ENCODE data around the gene PTPRCAP.

Gene PTPRCAP

DNA sequence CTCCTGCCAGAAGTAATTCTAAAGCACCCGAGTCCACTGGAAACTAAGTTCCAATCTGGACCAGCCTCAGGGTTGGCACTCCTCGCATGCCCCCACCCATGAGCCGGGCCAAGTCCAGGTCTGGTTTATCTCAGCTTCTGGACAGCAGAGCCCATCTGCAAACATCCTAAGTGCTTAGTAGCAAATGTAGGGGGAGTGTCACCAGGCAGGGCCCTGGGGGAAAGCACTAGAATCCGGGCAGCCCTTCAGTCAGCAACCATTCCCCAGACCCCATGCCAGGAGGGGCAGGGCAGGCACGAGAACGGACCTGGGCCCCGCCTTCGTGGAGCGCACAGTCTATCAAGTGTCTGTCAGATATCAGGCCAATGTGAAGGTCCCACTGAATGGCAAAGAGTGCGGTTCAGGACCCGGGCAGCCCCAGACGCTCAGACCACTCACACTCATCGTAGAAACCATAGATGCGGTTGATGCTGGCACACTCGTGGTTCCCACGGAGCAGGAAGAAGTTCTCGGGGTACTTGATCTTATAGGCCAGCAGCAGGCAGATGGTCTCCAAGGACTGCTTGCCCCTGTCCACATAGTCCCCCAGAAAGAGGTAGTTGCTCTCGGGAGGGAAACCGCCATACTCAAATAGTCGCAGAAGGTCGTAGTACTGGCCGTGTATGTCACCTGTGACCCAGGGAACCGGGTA lies 37.1 kb downstream of the PTPRCAP start:
- H3K4me3 ChIP-seq (ENCODE audit: low read length), result peak overlapping the region; percentile 82
- TF ChIP-seq, protein P1, sequence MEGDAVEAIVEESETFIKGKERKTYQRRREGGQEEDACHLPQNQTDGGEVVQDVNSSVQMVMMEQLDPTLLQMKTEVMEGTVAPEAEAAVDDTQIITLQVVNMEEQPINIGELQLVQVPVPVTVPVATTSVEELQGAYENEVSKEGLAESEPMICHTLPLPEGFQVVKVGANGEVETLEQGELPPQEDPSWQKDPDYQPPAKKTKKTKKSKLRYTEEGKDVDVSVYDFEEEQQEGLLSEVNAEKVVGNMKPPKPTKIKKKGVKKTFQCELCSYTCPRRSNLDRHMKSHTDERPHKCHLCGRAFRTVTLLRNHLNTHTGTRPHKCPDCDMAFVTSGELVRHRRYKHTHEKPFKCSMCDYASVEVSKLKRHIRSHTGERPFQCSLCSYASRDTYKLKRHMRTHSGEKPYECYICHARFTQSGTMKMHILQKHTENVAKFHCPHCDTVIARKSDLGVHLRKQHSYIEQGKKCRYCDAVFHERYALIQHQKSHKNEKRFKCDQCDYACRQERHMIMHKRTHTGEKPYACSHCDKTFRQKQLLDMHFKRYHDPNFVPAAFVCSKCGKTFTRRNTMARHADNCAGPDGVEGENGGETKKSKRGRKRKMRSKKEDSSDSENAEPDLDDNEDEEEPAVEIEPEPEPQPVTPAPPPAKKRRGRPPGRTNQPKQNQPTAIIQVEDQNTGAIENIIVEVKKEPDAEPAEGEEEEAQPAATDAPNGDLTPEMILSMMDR (IDR thresholded peaks at IDR 0.05; ENCODE audit: insufficient read depth, low read depth, low read length, missing control alignments), result no peak
- no peak for DNase-seq (ENCODE audit: low read depth)

DNA sequence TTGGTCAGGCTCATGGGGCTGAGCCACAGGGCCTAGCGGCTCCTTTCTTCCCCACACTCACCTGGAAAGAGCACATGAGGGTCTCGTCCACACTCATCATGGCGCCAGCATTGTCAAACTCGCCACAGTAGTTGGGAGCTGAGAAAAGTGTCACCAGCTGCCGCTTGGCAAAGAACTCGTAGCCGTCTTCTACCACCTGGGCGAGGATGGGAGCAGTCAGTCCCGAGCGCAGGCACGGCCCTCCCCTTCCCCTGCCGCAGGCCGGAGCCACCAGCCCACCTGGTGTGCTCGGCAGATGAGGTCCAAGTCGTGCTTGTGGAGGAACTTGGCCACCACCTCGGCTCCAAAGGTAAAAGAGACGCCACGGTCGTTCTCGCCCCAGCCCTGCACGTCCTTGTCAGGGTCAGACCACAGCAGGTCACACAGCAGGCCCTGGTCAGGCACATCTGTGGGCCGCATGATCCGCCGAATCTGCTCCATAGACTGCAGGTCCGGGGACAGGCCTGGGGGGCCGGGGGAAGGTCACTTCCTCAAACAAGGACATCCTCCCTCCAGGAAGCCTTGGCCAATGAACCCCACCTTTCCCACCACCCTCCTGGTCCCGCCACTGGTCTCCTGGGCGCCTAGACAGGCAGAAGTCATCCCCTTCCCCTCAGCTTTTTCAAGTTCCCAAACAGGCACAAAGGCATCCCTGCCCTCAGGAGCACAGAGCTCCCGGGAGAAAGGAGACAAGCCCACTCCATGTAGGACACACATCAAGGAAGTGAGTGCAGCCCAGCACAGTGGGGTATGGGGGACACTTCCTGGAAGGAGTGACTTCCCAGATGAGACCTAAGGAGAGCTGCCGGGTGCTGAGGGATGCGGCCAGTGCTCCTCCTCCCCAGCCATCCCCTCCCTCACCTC lies 38.6 kb downstream of the PTPRCAP start:
- H3K4me3 ChIP-seq (ENCODE audit: low read length), result no peak overlapping the region
- TF ChIP-seq, protein P1 (IDR thresholded peaks at IDR 0.05; ENCODE audit: insufficient read depth, low read depth, low read length, missing control alignments), result no peak
- no peak for DNase-seq (ENCODE audit: low read depth)

GRCh38 chr11:67397986-67398660 lies 39.4 kb downstream of the PTPRCAP start:
- TF ChIP-seq, protein P1 (IDR thresholded peaks at IDR 0.05; ENCODE audit: insufficient read depth, low read depth, low read length, missing control alignments), result no peak
- no peak for DNase-seq (ENCODE audit: low read depth)
- no peak overlapping the region for H3K4me3 ChIP-seq (ENCODE audit: low read length)

DNA sequence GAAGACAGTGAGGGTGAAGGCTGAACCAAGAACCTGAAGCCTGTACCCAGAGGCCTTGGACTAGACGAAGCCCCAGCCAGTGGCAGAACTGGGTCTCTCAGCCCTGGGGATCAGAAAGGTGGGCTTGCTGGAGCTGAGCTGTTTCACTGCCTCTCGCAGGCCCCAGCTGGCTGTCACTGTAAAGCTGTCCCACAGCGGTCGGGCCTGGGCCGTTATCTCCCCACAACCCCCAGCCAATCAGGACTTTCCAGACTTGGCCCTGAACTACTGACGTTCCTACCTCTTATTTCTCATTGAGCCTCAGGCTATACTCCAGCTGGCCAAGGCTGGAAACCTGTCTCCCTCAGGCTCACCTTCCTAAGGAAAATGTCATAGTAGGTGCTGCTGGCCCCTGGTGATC lies 39.9 kb downstream of the PTPRCAP start:
- TF ChIP-seq, protein P1 (IDR thresholded peaks at IDR 0.05; ENCODE audit: insufficient read depth, low read depth, low read length, missing control alignments), result no peak

DNA sequence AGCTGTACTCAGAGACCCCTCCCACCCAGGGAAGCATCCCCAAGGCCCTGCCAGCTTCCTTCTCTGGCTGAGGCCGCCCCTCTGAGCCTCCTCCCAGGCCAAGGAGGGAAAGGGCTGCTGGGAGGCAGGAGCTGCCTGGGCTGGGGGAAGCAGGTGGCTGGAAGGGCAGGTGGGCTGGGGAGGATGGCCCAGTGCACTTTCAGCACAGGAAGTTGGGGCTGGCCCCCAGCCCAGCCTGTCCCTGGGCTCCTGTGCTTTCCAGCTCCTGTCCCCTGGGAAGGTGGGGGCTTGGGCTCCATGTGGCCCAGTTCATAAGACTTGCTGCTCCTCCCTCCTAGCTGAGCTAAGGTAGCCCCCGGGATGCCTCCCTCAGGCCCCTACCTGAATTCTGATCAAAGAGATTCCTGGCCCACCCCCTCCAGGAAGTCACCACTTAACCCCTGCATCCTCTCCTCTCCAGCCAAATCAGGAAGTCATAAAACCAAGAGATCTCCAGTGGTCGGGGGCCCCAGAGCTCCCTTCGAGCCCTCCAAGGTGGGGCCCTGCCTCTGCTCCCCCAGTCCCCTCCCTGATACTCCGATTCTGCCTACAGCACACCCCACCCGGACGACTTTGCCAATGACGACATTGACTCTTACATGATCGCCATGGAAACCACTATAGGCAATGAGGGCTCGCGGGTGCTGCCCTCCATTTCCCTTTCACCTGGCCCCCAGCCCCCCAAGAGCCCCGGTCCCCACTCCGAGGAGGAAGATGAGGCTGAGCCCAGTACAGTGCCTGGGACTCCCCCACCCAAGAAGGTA lies 40.7 kb downstream of the PTPRCAP start:
- no peak for DNase-seq (ENCODE audit: low read depth)
- H3K4me3 ChIP-seq (ENCODE audit: low read length), result no peak overlapping the region

More for the DNA sequence above, 39.9 kb downstream of the PTPRCAP start:
- H3K4me3 ChIP-seq (ENCODE audit: low read length), result no peak overlapping the region
- no peak for DNase-seq (ENCODE audit: low read depth)

GRCh38 chr11:67396259-67396581 lies 41.3 kb downstream of the PTPRCAP start:
- DNase-seq (ENCODE audit: low read depth), result no peak
- TF ChIP-seq, protein P1 (IDR thresholded peaks at IDR 0.05; ENCODE audit: insufficient read depth, low read depth, low read length, missing control alignments), result no peak
- no peak overlapping the region for H3K4me3 ChIP-seq (ENCODE audit: low read length)

More for the DNA sequence above, 40.7 kb downstream of the PTPRCAP start:
- TF ChIP-seq, protein P1 (IDR thresholded peaks at IDR 0.05; ENCODE audit: insufficient read depth, low read depth, low read length, missing control alignments), result no peak
